Adrenal gland (tissue), 12 donors: Measurements from ENCODE around the gene GOLM1. TPM values are rescaled to one million over a fixed set of nuclear protein-coding genes. Genes with fewer than 3 reads are reported as not detected.
A peak's percentile ranks its signal among the peaks of the same experiment; 100 is the strongest.

ENCODE experiments used
- DNase-seq, 7 donors: peaks; one replicate each; pipeline ENCODE4 v3.0.0-alpha.2; 2019 to 2020
- H3K27ac ChIP-seq, 5 donors: fragments of 200-600 bp; sonication (generic) in 4 of 5; 1 replicate in 3 of 5; 2 replicates in 2 of 5; pipeline versions ENCODE4 v1.5.1 to v1.8.0; 2016 to 2020; ENCODE audit warnings: mild to moderate bottlenecking in 1 of 5
- H3K27me3 ChIP-seq: fragments of 200-600 bp; 2 replicates; pipeline ENCODE4 v1.8.0; 2021
- H3K36me3 ChIP-seq, 2 donors: fragments of 200-600 bp; replicated peaks in 1 of 2; 1 replicate in 1 of 2; 2 replicates in 1 of 2; pipeline versions ENCODE4 v1.5.1 to v1.8.0; 2018 to 2022
- H3K4me1 ChIP-seq, 2 donors: fragments of 200-600 bp; replicated peaks in 1 of 2; 1 replicate in 1 of 2; 2 replicates in 1 of 2; pipeline versions ENCODE4 v1.5.1 to v1.8.0; 2018 to 2021
- H3K4me3 ChIP-seq, 4 donors: fragments of 200-600 bp; sonication (generic) in 3 of 4; one replicate each; pipeline ENCODE4 v1.5.1; 2016 to 2018
- H3K9me3 ChIP-seq, 3 donors: fragments of 200-600 bp; sonication (generic) in 1 of 3; replicated peaks in 1 of 3; 1 replicate in 2 of 3; 2 replicates in 1 of 3; pipeline versions ENCODE4 v1.5.1 to v1.8.0; 2016 to 2021
- CTCF ChIP-seq, 6 experiments: fragments of 450-650 bp in 4 of 6; fragments of 200-600 bp in 2 of 6; sonication (generic) in 1 of 6; IDR thresholded peaks; 1 replicate in 5 of 6; 2 replicates in 1 of 6; pipeline versions ENCODE4 v1.5.1 to v1.8.0; 2016 to 2021; ENCODE audit warnings: antibody characterized with exemption in 6 of 6, mild to moderate bottlenecking in 2 of 6, moderate library complexity in 1 of 6
- POLR2A ChIP-seq, 2 donors: fragments of 450-650 bp; IDR thresholded peaks; one replicate each; pipeline ENCODE4 v1.6.1; 2017; ENCODE audit warnings: antibody characterized with exemption in 2 of 2, mild to moderate bottlenecking in 2 of 2, moderate library complexity in 1 of 2
- WGBS, 4 donors: extraction: QIAGEN DNeasy Blood & Tissue Kit in 2 of 4; methylation state at CpG; one replicate each; pipeline versions ENCODE4 v1.1.5 to v1.1.7; 2013 to 2017; 5-methylcytosine and 5-hydroxymethylcytosine counted together
- intact Hi-C, 2 donors: fragments of 100-400 bp; cut with DNase I; formaldehyde crosslinking; loops; one replicate each; pipeline versions ENCODE4 v1.14.1 to v1.15.0; 2022 to 2023
- polyA plus RNA-seq, 3 donors: library from polyadenylated mRNA; stranded (reverse); fragments of 200-250 nt in 2 of 3; fragments of 350-450 nt in 1 of 3; fragmentation: Illumina TruSeq in 1 of 3; extraction: RNeasy Lipid Tissue Mini Kit (QIAGEN cat#74804) in 1 of 3; gene quantifications; one replicate each; pipeline ENCODE4 v1.2.3, GENCODE V29; 2013 to 2014
- total RNA-seq, 9 donors: library from RNA; depleted of rRNA in 4 of 9; stranded (reverse); fragments of >200 nt in 4 of 9; fragments of 120-200 nt in 1 of 9; fragmentation: NEBNext Ultra II Directional in 1 of 9; extraction: Animal tissue kit (Norgen Biotek cat#: 25700) in 1 of 9; gene quantifications; one replicate each; pipeline versions ENCODE4 v1.1.0 to v1.2.4, GENCODE V29; 2013 to 2023
- donor health status: healthy with polysubstance abuse.
- donor health status: Bipolar disorder and iron deficiency.
- donor health status: DM: yes; HTN: yes; CAD: no.
- donor health status: DM: no; HTN: no; CAD: no.
- donor health status: DM: no; HTN: no; CAD: no.
- donor health status: DM: yes; HTN: yes; CAD: no.

GOLM1 gene
- total and polyA plus RNA-seq, 12 donors = 84.6 to 745 (median 186) TPM

GRCh38 chr9:86093788-86094555, 5.4 kb downstream of the GOLM1 start:
- Histone ChIP-seq H3K36me3 (no peaks in the 10 kb centered on the region), H3K4me3 (no peak overlapping the region), H3K9me3 (no peaks in the 10 kb centered on the region), H3K27me3 (no peaks in the 10 kb centered on the region), H3K27ac (peak overlapping the region in 1 of 5 donors; percentile 17), H3K4me1 (peaks cover 0 to 16% of the 10 kb centered on the region in 2 donors)
- 58 to 78% (median 67%) methylated on average over 7 to 8 of the region's 8 CpGs for WGBS, 4 donors
- TF ChIP-seq POLR2A (IDR thresholded peaks at IDR 0.05) (no peak), CTCF (IDR thresholded peaks at IDR 0.05) (no peak)
- peak in 2 of 7 donors; percentile 31 to 43 for DNase-seq
- intact Hi-C loops = no loop called here

DNA sequence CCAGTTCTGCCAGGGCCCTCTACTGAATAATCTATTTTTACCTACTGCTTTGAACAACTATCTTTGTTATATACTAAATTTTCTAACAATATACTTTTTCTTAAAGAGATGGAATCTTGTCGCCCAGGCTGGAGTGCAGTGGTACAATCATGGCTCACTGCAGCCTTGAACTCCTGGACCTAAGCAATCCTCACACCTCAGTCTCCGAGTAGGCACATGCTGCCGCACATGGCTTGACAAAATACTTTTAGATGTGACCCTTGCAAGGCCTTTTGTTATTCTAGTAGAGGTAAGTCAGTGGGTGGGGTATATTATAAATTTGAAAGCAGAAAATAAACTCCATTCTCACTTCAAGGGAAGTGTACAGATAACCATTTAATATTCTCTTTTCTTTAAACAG, 7.9 kb downstream of the GOLM1 start:
- TF ChIP-seq POLR2A (IDR thresholded peaks at IDR 0.05) (no peak), CTCF (IDR thresholded peaks at IDR 0.05) (no peak)
- 73 to 84% (median 75%) methylated on average over 3 of the region's 3 CpGs for whole genome bisulfite sequencing, 4 donors
- H3K36me3 ChIP-seq = no peaks in the 10 kb centered on the region
- no peak overlapping the region for H3K4me3 ChIP-seq
- H3K27me3 ChIP-seq = no peaks in the 10 kb centered on the region
- H3K27ac ChIP-seq = no peak overlapping the region
- DNase-seq = no peak
- H3K9me3 ChIP-seq = no peaks in the 10 kb centered on the region
- H3K4me1 ChIP-seq = no peaks in the 10 kb centered on the region
- intact Hi-C loops = no loop called here

DNA sequence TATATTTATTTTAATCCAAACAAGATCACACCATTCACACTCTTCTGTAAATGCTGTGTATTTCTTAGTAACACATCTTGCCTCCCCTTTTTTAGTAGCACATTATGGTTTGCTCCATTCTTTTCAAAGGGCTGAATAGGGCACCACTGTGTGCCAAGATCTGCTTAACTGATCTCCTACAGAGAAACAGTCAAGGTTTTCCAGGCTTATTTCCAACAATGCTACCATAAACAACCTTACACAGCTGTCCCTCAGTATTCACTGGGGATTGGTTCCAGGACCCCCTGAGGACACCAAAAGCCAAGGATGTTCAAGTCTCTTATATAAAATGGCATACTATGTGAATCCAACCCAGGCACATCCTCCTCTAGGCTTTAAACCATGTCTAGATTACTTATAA, 16.5 kb downstream of the GOLM1 start:
- H3K4me1 ChIP-seq = peaks cover 28 to 40% of the 10 kb centered on the region in 2 donors
- intact Hi-C loops = no loop called here
- H3K27me3 ChIP-seq = no peaks in the 10 kb centered on the region
- peak overlapping the region; percentile 52 to 79 (median 62) for H3K27ac ChIP-seq
- no peak overlapping the region for H3K4me3 ChIP-seq
- H3K9me3 ChIP-seq = no peaks in the 10 kb centered on the region
- H3K36me3 ChIP-seq = peaks cover 0 to 1% of the 10 kb centered on the region in 2 donors
- peak in 6 of 7 donors; percentile 51 to 79 (median 66) for DNase-seq
- TF ChIP-seq POLR2A (IDR thresholded peaks at IDR 0.05) = no peak
- no peak for TF ChIP-seq CTCF (IDR thresholded peaks at IDR 0.05)

- peak in 3 of 7 donors; percentile 43 to 59 (median 57) for DNase-seq
- intact Hi-C loops = no loop called here
These were observed 19.4 kb downstream of the GOLM1 start for GRCh38 chr9:86079865-86080469.

More at GRCh38 chr9:86079865-86080469, 19.4 kb downstream of the GOLM1 start:
- Histone ChIP-seq H3K27ac (peak overlapping the region in 2 of 5 donors; percentile 45 to 54), H3K4me1 (peaks cover 28 to 40% of the 10 kb centered on the region in 2 donors), H3K27me3 (no peaks in the 10 kb centered on the region), H3K4me3 (no peak overlapping the region), H3K36me3 (peaks cover 0 to 9% of the 10 kb centered on the region in 2 donors), H3K9me3 (no peaks in the 10 kb centered on the region)
- WGBS, 4 donors = 35 to 55% (median 41%) methylated on average over 4 to 5 of the region's 5 CpGs
- TF ChIP-seq CTCF (IDR thresholded peaks at IDR 0.05) = no peak
- no peak for TF ChIP-seq POLR2A (IDR thresholded peaks at IDR 0.05)
